Tibial nerve (tissue), 4 donors: ENCODE results near the gene RAB27B. TPM values are rescaled to one million over a fixed set of nuclear protein-coding genes. Genes with fewer than 3 reads are reported as not detected.

Experiments
- DNase-seq, 2 donors: peaks; one replicate each; pipeline ENCODE4 v3.0.0-alpha.2; 2019; ENCODE audit warnings: low spot score in 2 of 2
- H3K27ac ChIP-seq, 4 donors: fragments of 200-600 bp; sonication (generic) in 3 of 4; one replicate each; pipeline ENCODE4 v1.5.1; 2017 to 2019; ENCODE audit warnings: mild to moderate bottlenecking in 1 of 4
- H3K27me3 ChIP-seq, 2 donors: fragments of 200-600 bp; sonication (generic) in 1 of 2; one replicate each; pipeline versions ENCODE4 v1.5.1 to v1.6.0; 2017 to 2019
- H3K36me3 ChIP-seq, 3 donors: fragments of 200-600 bp; sonication (generic); one replicate each; pipeline ENCODE4 v1.5.1; 2018 to 2019
- H3K4me1 ChIP-seq, 4 donors: fragments of 200-600 bp; sonication (generic) in 3 of 4; one replicate each; pipeline ENCODE4 v1.5.1; 2017 to 2019
- H3K4me3 ChIP-seq, 4 donors: fragments of 200-600 bp; sonication (generic) in 3 of 4; one replicate each; pipeline ENCODE4 v1.5.1; 2017 to 2019; ENCODE audit warnings: mild to moderate bottlenecking in 1 of 4, moderate library complexity in 1 of 4
- H3K9me3 ChIP-seq, 4 donors: fragments of 200-600 bp; sonication (generic) in 3 of 4; one replicate each; pipeline ENCODE4 v1.5.1; 2017 to 2019
- EP300 ChIP-seq, 2 donors: sonication (generic); formaldehyde crosslinking; IDR thresholded peaks; one replicate each; pipeline ENCODE4 v1.6.1; 2017; ENCODE audit warnings: antibody characterized with exemption in 2 of 2, mild to moderate bottlenecking in 1 of 2
- POLR2A ChIP-seq, 2 donors: fragments of 450-650 bp; IDR thresholded peaks; one replicate each; pipeline ENCODE4 v1.6.1; 2017; ENCODE audit warnings: antibody characterized with exemption in 2 of 2, mild to moderate bottlenecking in 2 of 2, moderate library complexity in 2 of 2
- WGBS, 2 donors: methylation state at CpG; one replicate each; pipeline ENCODE4 v1.1.5; 2018; 5-methylcytosine and 5-hydroxymethylcytosine counted together
- total RNA-seq, 4 donors: library from RNA; depleted of rRNA; stranded (reverse); fragments of >200 nt; gene quantifications; one replicate each; pipeline ENCODE4 v1.1.0, GENCODE V29; 2016
- TF ChIP-seq, protein P1 (sequence below), 5 experiments: fragments of 200-600 bp in 3 of 5; fragments of 450-650 bp in 2 of 5; sonication (generic) in 3 of 5; IDR thresholded peaks; one replicate each; pipeline ENCODE4 v1.5.1; 2016 to 2019; ENCODE audit warnings: antibody characterized with exemption in 5 of 5, mild to moderate bottlenecking in 3 of 5, moderate library complexity in 2 of 5

The RAB27B gene
- total RNA-seq, 4 donors from 2014 or later: under 0.01 to 0.22 TPM; not detected in 2

DNA sequence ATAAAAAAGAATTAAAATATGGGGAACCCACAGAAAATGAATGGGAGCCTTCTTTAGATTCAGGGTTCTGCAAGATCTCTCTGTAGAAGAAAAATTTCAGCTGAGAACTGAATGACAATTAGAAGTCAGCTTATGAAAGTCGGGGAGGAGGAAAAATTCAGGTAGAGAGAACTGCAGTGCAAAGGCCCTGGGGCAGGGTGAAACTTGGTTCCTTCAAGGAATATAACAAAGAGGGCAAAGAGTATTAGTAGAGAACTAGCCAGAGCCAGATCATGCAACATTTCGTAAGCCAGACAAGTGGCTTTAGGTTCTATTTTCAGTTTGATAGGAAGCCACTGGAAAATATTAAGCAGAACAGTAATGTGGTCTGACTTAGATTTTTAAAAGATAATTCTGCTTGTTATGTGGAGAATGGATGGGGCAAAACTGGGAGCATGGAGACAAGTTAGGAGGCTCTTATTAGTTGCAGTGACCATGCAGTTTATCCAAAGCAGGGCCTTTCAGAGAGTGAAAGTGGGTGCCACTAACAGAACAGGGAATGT lies 27.9 kb downstream of the RAB27B start:
- no peak overlapping the region for H3K4me3 ChIP-seq
- H3K27ac ChIP-seq: no peak overlapping the region
- no peaks in the 10 kb centered on the region for H3K4me1 ChIP-seq
- no peaks in the 10 kb centered on the region for H3K9me3 ChIP-seq
- DNase-seq: no peak
- no peaks in the 10 kb centered on the region for H3K27me3 ChIP-seq
- no peaks in the 10 kb centered on the region for H3K36me3 ChIP-seq
- no peak for TF ChIP-seq EP300 (IDR thresholded peaks at IDR 0.05)
- TF ChIP-seq, protein P1, sequence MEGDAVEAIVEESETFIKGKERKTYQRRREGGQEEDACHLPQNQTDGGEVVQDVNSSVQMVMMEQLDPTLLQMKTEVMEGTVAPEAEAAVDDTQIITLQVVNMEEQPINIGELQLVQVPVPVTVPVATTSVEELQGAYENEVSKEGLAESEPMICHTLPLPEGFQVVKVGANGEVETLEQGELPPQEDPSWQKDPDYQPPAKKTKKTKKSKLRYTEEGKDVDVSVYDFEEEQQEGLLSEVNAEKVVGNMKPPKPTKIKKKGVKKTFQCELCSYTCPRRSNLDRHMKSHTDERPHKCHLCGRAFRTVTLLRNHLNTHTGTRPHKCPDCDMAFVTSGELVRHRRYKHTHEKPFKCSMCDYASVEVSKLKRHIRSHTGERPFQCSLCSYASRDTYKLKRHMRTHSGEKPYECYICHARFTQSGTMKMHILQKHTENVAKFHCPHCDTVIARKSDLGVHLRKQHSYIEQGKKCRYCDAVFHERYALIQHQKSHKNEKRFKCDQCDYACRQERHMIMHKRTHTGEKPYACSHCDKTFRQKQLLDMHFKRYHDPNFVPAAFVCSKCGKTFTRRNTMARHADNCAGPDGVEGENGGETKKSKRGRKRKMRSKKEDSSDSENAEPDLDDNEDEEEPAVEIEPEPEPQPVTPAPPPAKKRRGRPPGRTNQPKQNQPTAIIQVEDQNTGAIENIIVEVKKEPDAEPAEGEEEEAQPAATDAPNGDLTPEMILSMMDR (IDR thresholded peaks at IDR 0.05): no peak
- TF ChIP-seq POLR2A (IDR thresholded peaks at IDR 0.05): no peak
- WGBS, 2 donors: 65 to 89% methylated on average over 2 of the region's 2 CpGs

DNA sequence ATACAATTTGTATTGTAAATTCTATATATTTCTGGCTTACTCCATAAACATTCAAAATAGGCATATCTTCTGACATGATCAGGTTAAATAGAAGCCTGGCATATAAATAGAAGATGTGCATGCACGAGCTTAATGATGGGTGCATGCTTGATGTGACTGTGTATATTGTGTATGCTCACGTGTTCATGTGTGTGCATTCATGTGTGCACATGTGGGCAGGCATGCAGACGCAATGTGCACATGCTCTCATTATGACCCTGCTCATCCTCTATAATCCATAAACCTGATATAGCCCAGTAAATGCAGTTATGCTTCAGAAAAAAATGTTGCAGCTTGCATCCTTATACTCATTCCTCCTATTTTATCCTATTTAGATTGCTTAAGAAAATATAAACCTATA lies 29.2 kb downstream of the RAB27B start:
- no peak overlapping the region for H3K27ac ChIP-seq
- no peaks in the 10 kb centered on the region for H3K9me3 ChIP-seq
- H3K4me1 ChIP-seq: no peaks in the 10 kb centered on the region
- no peak for DNase-seq
- no peaks in the 10 kb centered on the region for H3K36me3 ChIP-seq
- H3K4me3 ChIP-seq: no peak overlapping the region
- TF ChIP-seq POLR2A (IDR thresholded peaks at IDR 0.05) (no peak), EP300 (IDR thresholded peaks at IDR 0.05) (no peak)
- TF ChIP-seq, protein P1 (IDR thresholded peaks at IDR 0.05): no peak
- WGBS, 2 donors: 82 to 92% methylated on average over 3 of the region's 3 CpGs
- H3K27me3 ChIP-seq: no peaks in the 10 kb centered on the region

DNA sequence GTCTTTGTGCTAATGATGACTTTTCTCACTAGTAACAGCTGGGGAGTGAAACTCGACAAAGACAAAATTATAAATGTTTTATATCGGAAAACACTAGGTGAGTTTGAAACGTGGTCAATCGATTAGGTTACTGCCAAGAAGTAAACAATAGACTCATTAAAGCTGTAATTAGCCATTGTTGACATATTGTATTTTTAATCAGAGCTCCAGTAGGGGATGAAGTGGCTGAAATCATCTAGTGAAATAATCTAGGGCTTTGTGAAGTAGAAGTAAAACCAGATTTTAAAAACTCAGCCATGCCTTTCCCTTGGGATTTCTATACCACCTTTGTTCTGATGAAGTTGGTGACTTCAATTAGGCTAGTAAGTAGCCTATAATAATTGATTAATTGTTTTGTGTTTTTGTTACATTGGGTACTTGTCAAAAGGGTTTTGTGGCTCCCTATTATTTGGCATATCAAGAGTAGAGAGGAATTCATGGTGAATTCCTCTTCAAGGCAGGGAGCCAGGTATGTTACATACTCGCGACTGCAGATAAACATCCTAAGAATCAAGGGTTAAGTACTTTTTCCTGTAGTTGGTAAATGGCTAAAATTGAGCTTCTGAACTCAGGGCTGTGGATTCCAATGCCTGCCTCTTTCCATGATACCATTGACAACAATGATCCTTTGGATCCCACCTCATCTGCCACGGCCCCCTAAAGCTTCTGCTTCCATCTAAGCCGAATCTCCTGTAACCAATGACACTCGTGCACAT lies 31.6 kb downstream of the RAB27B start:
- Histone ChIP-seq H3K36me3 (no peaks in the 10 kb centered on the region), H3K27ac (no peak overlapping the region), H3K4me3 (no peak overlapping the region), H3K4me1 (no peaks in the 10 kb centered on the region), H3K27me3 (no peaks in the 10 kb centered on the region), H3K9me3 (no peaks in the 10 kb centered on the region)
- DNase-seq: no peak
- WGBS, 2 donors: 70 to 72% methylated on average over 9 of the region's 9 CpGs
- no peak for TF ChIP-seq EP300 (IDR thresholded peaks at IDR 0.05)
- TF ChIP-seq, protein P1 (IDR thresholded peaks at IDR 0.05): no peak
- no peak for TF ChIP-seq POLR2A (IDR thresholded peaks at IDR 0.05)

DNA sequence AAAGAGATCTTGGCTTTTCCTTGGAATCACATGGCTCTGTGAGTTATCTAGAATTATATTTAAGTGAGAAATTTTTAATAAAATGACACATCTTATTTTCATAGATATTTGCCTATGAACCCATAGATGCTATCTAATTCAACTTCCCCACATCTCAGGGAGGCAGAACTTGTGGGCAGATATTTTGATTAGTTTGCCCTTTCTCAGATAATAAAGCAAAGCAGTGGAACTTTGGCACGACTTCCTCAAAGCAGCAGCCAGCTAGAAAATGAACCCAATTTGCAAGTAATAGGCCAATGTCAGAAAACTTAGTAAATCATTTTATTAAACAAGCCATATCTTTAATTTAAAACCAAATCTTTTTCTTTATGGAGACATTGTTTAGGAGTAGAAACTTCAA lies 32.7 kb downstream of the RAB27B start:
- no peaks in the 10 kb centered on the region for H3K9me3 ChIP-seq
- 37 to 49% methylated on average over 1 of the region's 1 CpG for WGBS, 2 donors
- no peaks in the 10 kb centered on the region for H3K27me3 ChIP-seq
- H3K4me3 ChIP-seq: no peak overlapping the region
- TF ChIP-seq, protein P1 (IDR thresholded peaks at IDR 0.05): no peak
- TF ChIP-seq POLR2A (IDR thresholded peaks at IDR 0.05): no peak
- no peak for TF ChIP-seq EP300 (IDR thresholded peaks at IDR 0.05)
- H3K36me3 ChIP-seq: no peaks in the 10 kb centered on the region
- H3K27ac ChIP-seq: no peak overlapping the region
- no peak for DNase-seq
- no peaks in the 10 kb centered on the region for H3K4me1 ChIP-seq

- Histone ChIP-seq H3K36me3 (no peaks in the 10 kb centered on the region), H3K4me3 (no peak overlapping the region), H3K27ac (no peak overlapping the region), H3K27me3 (no peaks in the 10 kb centered on the region), H3K4me1 (no peaks in the 10 kb centered on the region), H3K9me3 (no peaks in the 10 kb centered on the region)
- TF ChIP-seq POLR2A (IDR thresholded peaks at IDR 0.05) (no peak), EP300 (IDR thresholded peaks at IDR 0.05) (no peak)
- TF ChIP-seq, protein P1 (IDR thresholded peaks at IDR 0.05): no peak
- WGBS, 2 donors: 82 to 85% methylated on average over 5 of the region's 5 CpGs
- no peak for DNase-seq
Measured at GRCh38 chr18:54867131-54867530, 38.9 kb downstream of the RAB27B start.
